ENCODE results near the gene ACOX3.
A peak's percentile ranks its signal among the peaks of the same experiment; 100 is the strongest.
"Not testable (repeated sequence)": the region's sequence is repeated elsewhere in the genome, so short reads cannot be mapped to it uniquely, and the experiment has no call there.

Gene ACOX3

DNA sequence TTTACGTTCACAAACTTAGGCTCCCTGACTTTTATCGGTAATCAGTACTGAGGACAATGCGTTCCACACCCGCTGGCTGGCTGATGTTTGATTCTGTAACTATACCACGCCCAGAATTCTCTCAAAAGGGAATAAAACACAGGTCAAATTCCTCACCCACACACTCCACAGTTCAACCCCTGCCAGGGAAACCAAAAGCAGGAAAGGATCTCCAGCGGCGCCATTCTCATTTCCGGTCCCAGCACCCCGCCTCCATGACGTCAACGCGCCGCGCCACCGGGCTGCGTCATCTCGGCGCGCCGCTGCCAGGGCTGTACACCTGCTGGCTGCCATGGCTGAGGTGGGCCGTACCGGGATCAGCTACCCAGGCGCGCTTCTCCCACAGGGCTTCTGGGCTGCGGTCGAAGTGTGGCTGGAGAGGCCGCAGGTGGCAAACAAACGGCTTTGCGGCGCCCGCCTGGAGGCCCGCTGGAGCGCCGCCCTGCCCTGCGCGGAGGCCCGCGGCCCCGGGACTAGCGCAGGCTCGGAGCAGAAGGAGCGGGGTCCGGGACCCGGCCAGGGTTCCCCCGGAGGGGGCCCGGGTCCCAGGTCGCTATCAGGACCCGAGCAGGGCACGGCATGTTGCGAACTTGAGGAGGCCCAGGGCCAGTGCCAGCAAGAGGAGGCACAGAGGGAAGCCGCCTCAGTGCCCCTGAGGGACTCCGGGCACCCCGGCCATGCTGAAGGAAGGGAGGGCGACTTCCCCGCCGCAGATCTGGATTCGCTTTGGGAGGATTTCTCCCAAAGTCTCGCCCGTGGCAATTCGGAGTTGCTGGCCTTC, at the start of gene ACOX3, which contains the start of gene TRMT44:
ACOX3 (minus strand) TSS at position 232 of the 820 bp plus-strand sequence. CDS start 24,202 bp downstream, outside the sequence.
TRMT44 (plus strand) TSS at position 286 of the 820 bp plus-strand sequence; CDS start at position 332, 46 bp downstream.
- peak; percentile 90 for DNase-seq (ENCODE audit: low spot score)

DNA sequence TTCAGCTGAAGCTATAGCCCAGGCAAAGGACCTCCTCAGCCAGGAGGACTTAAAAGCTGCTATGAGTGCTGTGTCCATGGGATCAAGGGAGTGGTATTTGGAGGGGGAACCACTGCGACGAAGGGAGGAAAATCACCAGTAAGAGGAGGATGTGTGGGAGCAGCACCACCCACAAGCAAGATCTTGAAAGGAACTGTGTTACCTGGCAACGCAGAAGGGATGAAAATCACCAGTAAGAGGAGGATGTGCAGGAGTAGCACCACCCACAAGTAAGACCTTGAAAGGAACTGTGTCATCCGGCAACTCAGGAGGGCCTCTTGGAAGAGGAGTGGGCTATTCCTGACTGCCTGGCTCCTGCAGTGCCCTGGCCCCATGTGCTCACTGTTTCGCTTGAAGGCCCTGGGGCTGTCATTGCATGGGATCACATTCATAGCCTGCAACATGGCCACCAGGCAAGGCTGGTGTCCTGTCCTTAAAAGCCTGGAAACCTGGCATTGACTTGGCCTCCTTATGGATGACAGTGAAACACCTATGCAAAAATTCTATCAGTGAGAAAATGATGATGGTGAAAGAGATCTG, 48.4 kb upstream of the ACOX3 start:
- no peak for DNase-seq (ENCODE audit: low spot score)

DNA sequence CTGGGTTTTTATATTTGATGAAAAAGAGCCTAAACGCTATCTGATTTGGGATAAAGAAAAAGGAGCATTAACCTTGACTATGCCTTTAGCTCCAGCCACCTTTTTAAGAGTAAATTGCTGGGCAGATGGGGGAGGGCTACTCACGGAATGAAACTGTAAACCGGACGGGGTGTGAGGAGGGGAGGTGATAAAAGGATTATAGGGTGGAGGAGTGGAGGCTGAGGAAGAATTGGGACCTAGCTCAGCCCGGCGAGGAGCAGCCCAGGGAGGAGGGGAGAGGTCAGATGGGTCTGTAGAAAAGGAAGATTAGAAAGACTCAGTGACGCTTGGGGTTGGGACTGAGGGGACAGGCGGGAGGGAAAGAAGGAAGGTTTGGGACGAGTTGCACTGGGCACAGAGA, 46.1 kb upstream of the ACOX3 start:
- not testable (repeated sequence) for DNase-seq (ENCODE audit: low spot score)

GRCh38 chr4:8480221-8480620, 39.7 kb upstream of the ACOX3 start:
- DNase-seq (ENCODE audit: low spot score), result no peak

DNA sequence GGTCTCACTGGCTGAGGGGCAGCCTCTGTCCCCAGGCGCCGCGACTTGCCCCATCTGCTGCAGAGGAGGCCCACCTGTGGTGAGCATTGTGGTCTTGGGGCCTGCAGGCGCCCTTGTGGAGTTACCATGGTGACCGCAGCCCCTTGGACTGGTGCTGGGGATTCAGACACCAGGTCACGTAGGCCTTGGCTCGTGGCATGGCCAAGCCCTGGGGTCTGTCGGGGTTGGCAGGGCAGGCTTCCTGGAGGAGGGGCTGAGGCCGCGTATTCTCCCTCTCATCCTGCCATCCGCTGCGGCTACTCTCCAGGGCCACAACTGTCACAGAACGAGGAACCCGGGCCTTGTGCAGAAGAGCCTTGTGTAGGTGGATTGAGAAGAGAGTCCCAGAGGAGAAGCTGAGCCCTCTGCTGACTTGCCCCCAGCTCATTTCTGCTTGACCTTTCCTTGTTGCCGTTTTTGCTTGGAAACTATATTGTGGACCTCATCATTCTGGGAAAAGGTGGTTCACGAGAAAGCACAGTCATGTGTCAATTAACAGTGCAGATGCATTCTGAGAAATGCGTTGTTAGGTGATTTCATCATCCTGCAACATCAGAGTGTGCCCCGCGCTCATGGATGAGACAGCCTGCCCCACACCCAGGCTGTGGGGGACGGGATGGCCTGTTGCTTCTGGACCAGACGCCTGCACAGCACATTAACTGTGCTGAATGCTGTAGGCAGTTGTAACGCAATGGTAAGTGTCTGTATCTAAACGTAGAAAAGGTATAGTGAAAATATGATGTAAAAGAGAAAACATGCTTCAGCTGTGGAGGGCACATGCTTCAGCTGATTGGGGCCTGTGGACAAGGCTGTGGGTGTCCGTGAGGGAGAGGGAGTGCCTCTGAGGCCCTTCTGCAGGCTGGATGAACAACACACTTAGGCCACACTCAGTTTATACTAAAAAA, 38.5 kb upstream of the ACOX3 start:
- no peak for DNase-seq (ENCODE audit: low spot score)

DNA sequence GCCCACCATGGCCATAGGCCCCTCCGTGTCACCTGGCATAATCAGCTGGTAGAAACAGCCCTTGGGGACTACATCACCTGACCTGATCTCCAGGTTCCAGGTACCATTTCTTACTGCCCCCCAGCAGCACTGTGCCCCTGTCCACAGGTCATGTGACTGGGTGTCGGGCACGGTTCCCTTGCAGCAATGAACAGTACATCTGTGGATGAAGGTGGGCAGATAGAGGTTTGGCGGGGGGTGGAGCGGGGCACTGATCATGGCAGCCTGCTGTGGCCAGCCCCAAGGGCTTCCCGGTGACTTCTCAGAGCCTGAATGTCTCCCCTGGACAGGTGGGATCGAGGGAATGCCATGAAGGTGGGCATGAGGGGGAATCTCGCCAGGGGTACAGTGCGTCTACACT, 37.8 kb upstream of the ACOX3 start:
- DNase-seq (ENCODE audit: low spot score), result no peak

GRCh38 chr4:8477676-8478075, 37.2 kb upstream of the ACOX3 start:
- no peak for DNase-seq (ENCODE audit: low spot score)

DNA sequence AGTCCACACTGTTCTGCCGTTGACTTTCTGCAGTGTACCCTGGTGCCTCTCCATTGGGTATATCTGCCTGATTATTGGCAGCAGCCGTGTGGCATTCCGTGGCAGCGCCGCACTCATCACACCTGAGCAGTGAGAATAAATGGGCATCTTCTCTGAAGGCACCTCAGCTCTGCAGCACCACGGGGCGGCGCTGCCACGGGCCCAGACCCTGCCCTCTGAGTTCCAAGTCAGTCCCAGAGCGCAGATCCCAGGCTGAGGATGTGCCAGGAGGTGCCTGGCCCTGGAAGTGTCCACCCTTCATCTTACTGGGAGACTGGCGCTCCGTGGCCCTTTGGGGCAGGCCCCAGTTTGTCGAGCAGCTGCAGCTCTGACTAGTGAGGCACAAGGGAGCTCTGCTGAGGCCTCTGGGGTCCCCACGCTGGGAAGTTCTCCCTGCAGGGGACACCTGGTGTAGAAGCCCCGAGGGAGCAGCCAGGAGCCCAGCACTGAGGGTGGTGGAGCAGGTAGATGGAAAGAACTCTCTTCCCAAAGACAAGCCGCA, 36.6 kb upstream of the ACOX3 start:
- DNase-seq (ENCODE audit: low spot score), result no peak

DNA sequence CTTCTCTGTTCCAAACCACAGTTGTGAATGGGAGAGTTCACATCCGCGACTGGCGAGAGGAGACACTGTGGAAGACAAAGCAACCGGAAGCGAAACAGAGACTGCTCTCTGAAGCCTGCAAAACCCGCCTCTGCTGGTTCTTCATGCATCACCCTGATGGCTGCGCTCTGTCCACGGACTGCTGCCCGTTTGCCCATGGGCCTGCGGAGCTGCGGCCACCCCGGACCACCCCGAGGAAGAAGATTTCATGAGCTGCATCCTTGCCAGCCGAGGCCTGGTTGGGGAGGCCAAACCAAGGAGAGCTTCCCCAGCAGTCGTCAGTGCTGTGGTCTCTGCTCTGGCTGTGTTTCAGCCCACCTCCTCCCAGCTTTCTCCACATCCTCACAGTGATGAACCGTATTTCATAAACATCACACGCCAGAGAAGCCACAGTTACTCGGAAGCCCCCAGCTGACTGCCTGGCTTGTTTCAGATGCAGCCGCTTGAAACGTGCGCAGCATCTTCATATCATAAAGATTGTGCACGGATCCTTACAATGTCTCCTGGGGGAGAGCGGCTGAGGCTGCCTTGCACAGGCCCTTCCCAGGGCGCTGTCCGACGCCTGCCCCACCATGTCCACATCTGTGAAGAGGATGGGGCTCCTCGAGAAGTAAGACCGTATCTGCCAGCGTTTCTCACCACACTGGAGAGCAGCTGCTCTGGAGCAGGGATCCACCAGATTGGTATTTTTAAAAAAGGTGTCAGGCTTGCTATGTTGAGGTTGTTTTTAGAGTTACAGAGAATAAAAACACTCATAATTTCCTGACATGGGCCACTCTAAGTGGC, 35.4 kb upstream of the ACOX3 start:
- DNase-seq (ENCODE audit: low spot score), result no peak

GRCh38 chr4:8474856-8475255, 34.3 kb upstream of the ACOX3 start:
- no peak for DNase-seq (ENCODE audit: low spot score)

DNA sequence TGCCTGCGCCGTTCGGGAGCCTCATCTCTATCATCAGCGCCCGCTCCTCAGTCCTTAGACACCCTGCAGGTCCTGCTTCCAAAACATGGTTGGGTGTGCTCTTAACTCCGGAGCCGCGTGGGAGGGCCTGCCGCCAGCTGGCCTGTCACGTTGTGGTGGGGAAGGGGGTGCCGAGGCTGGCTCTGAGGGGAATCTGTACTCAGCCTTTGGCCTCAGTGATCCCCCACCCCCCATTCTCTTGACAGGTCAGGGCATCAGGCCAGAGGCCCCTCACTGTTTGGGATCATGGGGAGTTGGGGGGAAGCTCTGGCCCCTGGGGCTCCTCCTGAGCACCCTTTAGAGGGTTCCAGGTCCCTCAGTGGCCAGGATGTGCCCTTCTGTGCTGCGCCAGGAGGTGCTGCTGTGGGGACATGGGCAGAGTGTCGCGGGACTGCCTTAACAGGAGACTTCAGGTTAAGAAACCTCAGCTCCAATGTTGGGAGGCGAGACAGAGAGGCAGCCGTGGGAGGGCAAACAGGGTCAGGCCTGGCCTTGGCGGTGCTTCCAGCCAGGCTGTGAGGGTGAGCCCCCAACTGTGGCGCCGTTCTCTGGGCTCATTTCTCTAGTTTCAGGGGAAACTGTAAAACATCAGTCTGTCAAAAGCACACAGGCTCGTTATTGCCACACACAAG, 33.5 kb upstream of the ACOX3 start:
- no peak for DNase-seq (ENCODE audit: low spot score)

DNA sequence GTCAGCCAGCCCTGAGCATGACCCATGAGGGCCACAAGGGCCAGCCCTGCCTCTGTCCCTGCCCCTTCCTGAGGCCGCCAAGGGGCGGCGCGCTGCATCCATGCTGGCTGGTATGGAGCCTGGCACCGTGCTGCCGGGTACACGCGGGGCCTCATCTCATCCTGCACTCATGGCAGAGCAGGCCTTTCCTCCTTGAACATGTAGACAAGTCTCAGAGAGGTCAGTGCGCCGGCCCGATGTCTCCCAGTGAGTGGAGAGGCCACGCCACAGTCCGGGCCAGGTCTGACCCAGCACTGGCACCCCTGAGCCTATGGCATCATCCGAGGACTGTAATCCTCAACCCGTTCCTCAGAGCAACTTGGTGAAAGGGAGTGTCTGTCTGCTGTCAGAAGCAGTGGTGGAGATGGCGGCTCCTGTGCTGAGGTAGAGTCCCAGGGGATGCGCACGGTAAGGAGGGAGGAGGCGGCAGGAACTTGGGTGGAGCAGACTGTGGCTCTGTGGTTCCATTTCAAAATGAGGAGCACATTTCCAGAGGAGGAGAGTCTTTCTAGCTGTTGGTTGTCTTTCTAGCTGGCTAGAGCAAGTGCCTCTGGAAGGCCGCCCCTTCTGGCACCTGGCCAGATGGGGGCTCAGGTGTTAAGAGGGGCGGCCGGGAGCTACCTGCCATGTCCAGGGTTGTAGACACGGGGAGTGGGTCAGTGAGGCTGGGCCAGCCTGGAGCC, 32.8 kb upstream of the ACOX3 start:
- DNase-seq (ENCODE audit: low spot score), result no peak

DNA sequence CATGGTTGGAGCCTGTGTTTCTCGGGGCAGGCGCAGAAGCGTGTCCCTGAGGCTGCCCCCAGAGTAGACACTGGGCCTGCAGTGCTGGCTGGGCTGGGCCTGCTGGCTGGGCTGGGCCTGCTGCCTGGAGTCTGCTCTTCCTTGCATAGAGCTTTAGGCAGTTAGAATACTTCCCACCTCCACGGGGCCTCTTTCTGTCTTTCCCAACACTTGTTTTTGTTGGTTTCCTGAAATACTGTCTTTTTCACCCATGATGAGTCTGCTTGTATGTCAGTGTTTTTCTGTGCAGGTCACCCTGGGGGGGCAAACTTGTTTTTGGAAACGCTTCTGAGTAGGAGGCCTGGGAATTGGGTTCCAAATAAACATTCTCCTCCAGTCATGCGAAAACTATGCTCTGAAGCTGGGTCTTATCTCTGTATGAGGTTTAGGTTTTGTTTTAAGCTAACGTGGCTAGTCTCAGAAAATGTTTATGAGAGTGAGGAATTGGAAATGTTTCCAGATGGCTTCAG, 32.2 kb upstream of the ACOX3 start:
- DNase-seq (ENCODE audit: low spot score), result no peak

DNA sequence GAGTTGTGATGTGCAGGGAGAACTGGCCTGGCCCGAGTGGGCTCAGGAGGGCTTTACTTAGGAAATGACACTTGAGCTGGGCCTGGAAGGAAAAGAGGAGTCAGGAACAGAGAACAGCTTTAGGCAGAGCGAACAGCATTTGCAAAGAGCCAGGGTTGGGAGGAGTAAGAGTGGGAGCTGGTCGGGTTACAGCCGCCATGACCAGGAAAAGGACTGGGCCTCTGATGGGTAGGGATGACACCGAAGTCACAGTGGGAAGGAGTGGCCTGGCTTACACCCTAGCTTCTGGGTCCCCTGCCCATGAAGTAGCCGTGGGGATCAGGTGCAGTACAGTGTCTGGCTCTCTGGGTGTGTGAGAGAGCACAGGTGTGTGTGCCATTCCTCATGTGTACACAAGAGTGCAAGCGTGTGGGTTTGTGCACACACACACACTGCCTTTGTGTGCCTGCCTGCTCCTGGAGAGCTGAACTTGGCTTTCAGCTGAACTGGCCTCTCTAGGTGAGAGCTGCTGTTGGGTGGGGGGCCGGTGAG, 31.7 kb upstream of the ACOX3 start:
- DNase-seq (ENCODE audit: low spot score), result no peak

DNA sequence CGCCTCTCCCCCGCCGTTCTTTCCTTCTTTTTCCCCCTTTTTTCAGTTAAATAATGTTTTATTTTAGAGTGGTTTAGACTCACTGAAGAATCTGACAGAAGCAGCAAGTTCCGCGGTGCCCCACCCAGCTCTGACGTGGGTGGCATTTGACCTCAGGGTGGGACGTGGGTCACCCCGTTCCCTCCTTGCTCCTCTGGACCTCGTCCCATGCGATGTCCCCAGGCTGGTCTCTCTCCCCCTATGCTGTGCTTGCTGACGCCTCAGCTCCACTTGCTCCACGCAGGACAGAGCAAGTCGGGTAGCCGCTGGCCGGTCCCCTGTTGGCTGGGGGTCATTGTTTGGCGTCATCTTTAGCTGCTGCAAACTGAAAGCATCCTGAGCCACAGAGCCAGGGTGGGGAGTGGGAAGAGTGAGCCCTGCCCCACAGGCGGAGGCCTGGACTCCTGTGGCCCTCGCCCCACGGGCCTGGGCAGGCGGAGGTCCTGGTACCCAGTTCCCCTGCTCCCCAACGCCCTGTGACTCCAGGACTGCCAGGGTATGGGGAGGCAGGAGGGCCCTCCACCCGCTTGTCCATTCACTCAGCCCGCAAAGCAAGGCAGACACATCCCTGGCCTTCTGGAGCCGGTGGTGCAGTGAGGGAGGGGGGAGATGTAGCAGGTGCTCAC, 30.8 kb upstream of the ACOX3 start:
- DNase-seq (ENCODE audit: low spot score), result no peak

DNA sequence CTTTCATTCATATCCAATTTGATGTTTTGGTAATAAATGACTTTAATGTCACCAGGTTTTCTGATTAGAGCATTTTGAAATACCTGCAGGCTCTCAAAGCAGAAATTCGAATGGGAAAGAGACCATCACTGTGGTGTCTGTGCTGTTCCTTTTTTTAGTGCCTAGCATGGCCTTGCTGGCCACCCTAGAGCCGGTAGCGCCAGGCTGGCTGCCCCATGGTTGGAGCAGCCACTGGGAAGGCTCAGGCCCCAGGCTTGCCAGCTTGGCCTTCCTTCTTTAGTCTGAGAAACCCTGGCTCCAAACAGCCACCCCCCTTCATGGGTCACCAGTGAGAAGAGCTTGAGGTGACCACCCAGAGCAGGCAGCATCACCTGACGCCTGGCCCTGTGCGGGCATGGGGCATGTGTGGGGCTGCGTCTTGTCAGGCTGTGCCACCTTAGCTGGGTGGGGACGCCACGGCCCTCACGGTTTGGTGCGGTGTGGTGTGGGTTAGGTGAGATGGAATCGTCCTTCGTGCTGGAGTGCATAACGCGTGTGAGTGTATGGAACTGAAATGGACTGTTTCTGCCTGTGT, 30.0 kb upstream of the ACOX3 start:
- DNase-seq (ENCODE audit: low spot score), result no peak

GRCh38 chr4:8469550-8469949, 29.0 kb upstream of the ACOX3 start:
- DNase-seq (ENCODE audit: low spot score), result no peak

- DNase-seq (ENCODE audit: low spot score), result peak; percentile 54
These were observed 28.4 kb upstream of the ACOX3 start for GRCh38 chr4:8468746-8469535.

All from hematopoietic multipotent progenitor cell treated with erythropoietin and hydrocortisone succinate and interleukin-3 and kit ligand, for 15 days (in vitro differentiated cells).